ENCODE data around the gene ZNHIT2.

DNA sequence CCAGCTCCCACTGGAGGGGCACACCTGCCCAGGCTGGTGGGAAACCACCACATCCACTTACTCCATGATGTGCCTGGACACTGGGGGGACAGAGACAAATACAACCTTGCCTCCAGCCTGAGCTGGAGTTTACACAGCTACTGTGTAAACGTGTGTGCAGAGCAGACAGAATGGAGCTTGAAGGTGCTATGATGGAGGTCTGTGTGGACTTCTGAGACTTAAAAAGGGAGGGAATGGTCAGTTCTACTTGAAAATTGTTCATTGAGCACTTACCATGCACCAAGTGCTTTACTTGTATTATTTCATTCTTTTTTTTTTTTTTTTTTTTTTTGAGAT, 44.9 kb downstream of the ZNHIT2 start:
- TF ChIP-seq POLR2A (IDR thresholded peaks at IDR 0.05): no peak
- TF ChIP-seq, protein P1, sequence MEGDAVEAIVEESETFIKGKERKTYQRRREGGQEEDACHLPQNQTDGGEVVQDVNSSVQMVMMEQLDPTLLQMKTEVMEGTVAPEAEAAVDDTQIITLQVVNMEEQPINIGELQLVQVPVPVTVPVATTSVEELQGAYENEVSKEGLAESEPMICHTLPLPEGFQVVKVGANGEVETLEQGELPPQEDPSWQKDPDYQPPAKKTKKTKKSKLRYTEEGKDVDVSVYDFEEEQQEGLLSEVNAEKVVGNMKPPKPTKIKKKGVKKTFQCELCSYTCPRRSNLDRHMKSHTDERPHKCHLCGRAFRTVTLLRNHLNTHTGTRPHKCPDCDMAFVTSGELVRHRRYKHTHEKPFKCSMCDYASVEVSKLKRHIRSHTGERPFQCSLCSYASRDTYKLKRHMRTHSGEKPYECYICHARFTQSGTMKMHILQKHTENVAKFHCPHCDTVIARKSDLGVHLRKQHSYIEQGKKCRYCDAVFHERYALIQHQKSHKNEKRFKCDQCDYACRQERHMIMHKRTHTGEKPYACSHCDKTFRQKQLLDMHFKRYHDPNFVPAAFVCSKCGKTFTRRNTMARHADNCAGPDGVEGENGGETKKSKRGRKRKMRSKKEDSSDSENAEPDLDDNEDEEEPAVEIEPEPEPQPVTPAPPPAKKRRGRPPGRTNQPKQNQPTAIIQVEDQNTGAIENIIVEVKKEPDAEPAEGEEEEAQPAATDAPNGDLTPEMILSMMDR (IDR thresholded peaks at IDR 0.05): no peak
